Measurements from ENCODE around the gene SLC19A2. TPM values are rescaled to one million over a fixed set of nuclear protein-coding genes. Genes with fewer than 3 reads are reported as not detected.

SLC19A2 gene, protein sequence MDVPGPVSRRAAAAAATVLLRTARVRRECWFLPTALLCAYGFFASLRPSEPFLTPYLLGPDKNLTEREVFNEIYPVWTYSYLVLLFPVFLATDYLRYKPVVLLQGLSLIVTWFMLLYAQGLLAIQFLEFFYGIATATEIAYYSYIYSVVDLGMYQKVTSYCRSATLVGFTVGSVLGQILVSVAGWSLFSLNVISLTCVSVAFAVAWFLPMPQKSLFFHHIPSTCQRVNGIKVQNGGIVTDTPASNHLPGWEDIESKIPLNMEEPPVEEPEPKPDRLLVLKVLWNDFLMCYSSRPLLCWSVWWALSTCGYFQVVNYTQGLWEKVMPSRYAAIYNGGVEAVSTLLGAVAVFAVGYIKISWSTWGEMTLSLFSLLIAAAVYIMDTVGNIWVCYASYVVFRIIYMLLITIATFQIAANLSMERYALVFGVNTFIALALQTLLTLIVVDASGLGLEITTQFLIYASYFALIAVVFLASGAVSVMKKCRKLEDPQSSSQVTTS
- total RNA-seq, result 8.0 and 8.9 TPM in 2 replicates

DNA sequence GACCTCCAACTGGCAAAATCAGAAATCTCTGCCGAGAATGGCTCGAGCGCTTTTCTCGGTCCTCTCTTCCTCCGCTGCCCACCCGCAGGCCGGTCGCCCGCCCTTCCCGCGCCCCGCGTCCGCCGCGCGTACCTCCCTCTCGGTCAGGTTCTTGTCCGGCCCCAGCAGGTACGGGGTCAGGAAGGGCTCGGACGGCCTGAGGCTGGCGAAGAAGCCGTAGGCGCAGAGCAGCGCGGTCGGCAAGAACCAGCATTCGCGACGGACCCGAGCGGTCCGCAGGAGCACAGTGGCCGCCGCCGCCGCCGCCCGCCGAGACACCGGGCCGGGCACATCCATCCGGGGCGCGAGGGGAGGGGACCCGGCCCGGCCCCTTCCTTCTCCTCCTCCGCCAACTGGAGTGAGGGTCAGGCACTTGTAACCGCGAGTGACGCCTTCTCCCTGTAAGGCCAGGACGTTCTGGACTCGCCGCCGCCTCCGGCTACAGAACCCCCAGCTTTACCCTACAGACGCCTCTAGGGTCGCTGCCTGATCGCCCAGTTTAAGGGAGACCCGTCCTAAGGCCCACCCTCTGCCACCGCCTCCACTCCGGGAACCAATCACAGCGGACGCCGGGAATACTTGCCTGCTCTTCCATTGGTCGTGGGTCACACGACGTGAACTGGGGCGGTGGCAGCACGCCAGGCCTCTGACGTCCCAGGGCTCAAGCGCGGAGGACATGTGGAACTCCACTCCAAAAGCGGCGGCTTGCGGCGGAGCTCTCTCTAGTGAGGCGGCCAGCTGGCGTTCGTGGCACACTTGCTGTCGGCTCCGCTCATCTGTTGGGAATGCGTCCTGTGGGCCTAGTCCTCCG lies at the start of gene SLC19A2:
Gene SLC19A2 (minus strand): TSS at position 514 of the 850 bp plus-strand sequence. CDS start 178 bp downstream, at position 336.

DNA sequence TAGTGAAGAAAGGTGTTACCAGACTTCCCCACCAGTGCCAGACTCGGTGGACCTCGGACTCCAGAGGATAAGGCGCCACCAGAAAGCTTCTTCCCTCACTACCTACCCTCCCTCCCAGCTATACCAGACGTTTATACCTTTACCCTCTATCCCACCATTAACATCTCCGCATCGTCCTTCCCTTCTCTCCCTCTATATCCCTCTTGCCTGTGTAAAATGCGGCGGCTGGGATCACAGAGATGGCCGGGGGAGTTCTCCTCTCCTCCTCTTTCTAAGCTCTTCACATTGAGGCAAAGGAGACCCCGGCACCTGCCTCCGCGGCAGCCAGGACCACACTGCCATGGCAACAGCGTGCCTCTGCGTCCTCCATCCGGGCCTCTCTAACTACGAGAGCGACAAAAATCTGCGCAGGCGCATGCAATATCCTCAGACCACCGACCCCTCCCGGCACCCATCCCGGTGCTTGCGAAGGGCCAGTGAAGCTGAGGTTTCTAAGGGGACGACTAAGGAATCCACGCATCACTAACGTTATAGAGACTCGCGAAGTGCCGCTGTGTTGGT lies 58.6 kb downstream of the SLC19A2 start, which contains the start of gene CCDC181:
Gene CCDC181 (minus strand): TSS at position 394 of the 561 bp plus-strand sequence. CDS start 2,547 bp downstream, outside the sequence.

Other genes starting within 250 kb of the SLC19A2 start
- gene NME7, start 118.1 kb downstream of the SLC19A2 start, total RNA-seq, result 16.7 and 39.0 TPM in 2 replicates
- gene BLZF1, start 117.7 kb downstream of the SLC19A2 start, total RNA-seq, result 27.5 and 40.7 TPM in 2 replicates
- gene CCDC181, start 58.5 kb downstream of the SLC19A2 start, total RNA-seq, result 0.50 and 1.0 TPM in 2 replicates
- gene F5, start 100.5 kb upstream of the SLC19A2 start, total RNA-seq, result under 0.01 TPM in 1 of 2 replicates, not detected in the other
- gene SELP, start 144.2 kb upstream of the SLC19A2 start, total RNA-seq, result not detected in 2 replicates
- gene SELL, start 225.7 kb upstream of the SLC19A2 start, total RNA-seq, result 0.15 and 0.50 TPM in 2 replicates
- gene SELE, start 248.1 kb upstream of the SLC19A2 start, total RNA-seq, result 0.17 TPM in 1 of 2 replicates, not detected in the other